Measurements from ENCODE around the gene GARRE1.

Gene GARRE1

GRCh38 chr19:34300380-34300779, 46.0 kb downstream of the GARRE1 start:
- no peak for DNase-seq

DNA sequence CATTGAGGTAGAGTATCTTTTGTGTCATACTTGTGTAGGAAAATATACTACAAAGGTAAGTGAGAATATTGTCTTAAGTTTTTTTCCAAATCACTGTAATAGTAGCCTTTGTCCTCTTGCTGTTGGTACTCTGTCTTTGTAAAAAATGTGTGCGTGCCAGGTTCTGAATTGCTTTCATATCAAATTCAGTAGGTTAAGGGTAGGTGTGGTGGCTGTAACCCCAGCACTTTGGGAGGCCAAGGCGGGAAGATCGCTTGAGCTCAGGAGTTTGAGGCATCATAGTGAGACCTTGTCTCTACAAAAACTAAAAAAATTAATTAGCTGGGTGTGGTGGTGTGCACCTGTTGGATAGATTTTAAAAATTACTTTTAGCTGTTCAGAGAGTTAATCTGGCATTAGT, 46.6 kb downstream of the GARRE1 start:
- DNase-seq, result no peak

Measured in effector CD4-positive, alpha-beta T cell (primary cell).